Testis (tissue), 2 donors: ENCODE results near the gene KERA.

Source experiments
- CTCF ChIP-seq, 3 experiments: fragments of 450-650 bp in 2 of 3; fragments of 200-600 bp in 1 of 3; sonication (generic) in 1 of 3; IDR thresholded peaks; one replicate each; pipeline ENCODE4 v1.5.1; 2016 to 2019; ENCODE audit warnings: antibody characterized with exemption in 3 of 3, mild to moderate bottlenecking in 2 of 3, moderate library complexity in 1 of 3
- POLR2A ChIP-seq: fragments of 450-650 bp; IDR thresholded peaks from one replicate; pipeline ENCODE4 v1.6.1; 2017; ENCODE audit warnings: antibody characterized with exemption, mild to moderate bottlenecking, moderate library complexity

GRCh38 chr12:91077228-91077954, 19.6 kb upstream of the KERA start:
- TF ChIP-seq CTCF (IDR thresholded peaks at IDR 0.05) (no peak), POLR2A (no peak)
